Measurements from ENCODE around the gene SELENON.
"Not testable (repeated sequence)": the region's sequence is repeated elsewhere in the genome, so short reads cannot be mapped to it uniquely, and the experiment has no call there.

The SELENON gene

GRCh38 chr1:25832336-25833037, 32.5 kb downstream of the SELENON start:
- H3K4me3 ChIP-seq (ENCODE audit: low read depth, low read length), result no peak overlapping the region
- no peak for TF ChIP-seq CTCF (IDR thresholded peaks at IDR 0.05; ENCODE audit: borderline replicate concordance, insufficient read depth, low read depth, low read length)

GRCh38 chr1:25833158-25833557, 33.2 kb downstream of the SELENON start:
- no peak overlapping the region for H3K4me3 ChIP-seq (ENCODE audit: low read depth, low read length)

GRCh38 chr1:25834894-25835293, 34.9 kb downstream of the SELENON start:
- H3K4me3 ChIP-seq (ENCODE audit: low read depth, low read length), result no peak overlapping the region
- TF ChIP-seq CTCF (IDR thresholded peaks at IDR 0.05; ENCODE audit: borderline replicate concordance, insufficient read depth, low read depth, low read length), result no peak

More at GRCh38 chr1:25833158-25833557, 33.2 kb downstream of the SELENON start:
- no peak for TF ChIP-seq CTCF (IDR thresholded peaks at IDR 0.05; ENCODE audit: borderline replicate concordance, insufficient read depth, low read depth, low read length)

DNA sequence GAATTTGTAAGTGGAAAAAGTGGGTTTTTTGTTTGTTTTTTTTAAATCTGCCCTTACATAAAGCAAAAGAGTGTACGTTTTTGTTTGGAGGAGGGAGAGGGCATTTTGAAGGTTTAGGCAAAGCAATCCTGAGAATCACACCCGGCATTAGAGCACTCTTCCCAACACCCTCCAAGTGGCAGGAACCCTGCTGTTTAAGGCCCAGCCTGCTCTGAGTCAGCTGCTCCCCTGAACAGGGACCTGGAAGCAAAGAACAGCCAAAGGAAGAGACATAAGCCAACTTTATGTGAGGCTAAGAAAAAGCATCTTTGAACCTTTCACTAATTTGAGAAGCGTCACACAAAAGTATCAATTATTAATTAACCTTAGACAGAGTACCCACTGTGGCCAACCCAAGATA, 36.7 kb downstream of the SELENON start:
- no peak overlapping the region for H3K4me3 ChIP-seq (ENCODE audit: low read depth, low read length)
- TF ChIP-seq CTCF (IDR thresholded peaks at IDR 0.05; ENCODE audit: borderline replicate concordance, insufficient read depth, low read depth, low read length), result no peak

DNA sequence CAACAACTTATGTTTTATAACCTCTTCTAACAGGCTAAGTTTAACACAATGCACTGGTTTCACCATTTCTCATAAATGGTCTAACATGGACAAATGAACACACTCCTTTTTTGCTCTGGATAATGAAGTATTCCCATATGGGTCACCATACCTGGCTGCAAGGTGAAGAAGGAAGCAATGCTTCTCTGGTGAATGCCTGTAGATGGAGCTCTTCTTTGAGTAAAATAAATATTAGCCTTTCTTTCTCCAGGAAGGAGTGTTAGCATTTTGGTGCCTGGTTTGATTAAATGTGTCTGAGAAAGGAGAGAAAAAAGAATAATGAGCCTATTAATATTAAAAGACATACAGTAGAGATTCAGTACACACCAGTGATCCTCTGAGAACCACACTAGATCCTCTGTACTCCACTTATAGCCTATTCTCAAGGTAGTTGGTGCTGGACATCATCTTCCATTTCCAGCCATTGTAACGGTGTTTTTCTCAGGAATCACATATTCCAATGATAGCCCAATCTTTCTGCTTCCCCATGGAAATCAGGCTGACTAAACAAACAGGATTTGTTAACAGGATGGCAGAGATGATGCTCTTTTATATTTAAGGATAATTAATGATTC, 37.4 kb downstream of the SELENON start:
- no peak overlapping the region for H3K4me3 ChIP-seq (ENCODE audit: low read depth, low read length)
- TF ChIP-seq CTCF (IDR thresholded peaks at IDR 0.05; ENCODE audit: borderline replicate concordance, insufficient read depth, low read depth, low read length), result peak; percentile 35; the same call in 1 of the 2 replicates

DNA sequence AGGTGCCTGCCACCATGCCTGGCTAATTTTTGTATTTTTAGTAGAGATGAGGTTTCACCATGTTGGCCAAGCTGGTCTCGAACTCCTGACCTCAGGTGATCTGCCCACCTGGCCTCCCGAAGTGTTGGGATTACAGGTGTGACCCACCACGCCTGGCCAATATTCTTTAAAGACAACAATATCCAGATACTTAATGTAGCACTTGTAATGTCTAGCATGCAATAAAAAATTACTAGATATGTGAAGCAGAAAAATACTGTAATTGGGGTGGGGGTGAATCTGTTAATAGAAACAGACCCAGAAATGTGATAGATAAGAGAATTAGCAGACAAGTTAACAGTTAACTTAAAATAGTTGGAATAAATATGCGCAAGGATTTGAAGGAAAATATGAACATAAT, 39.8 kb downstream of the SELENON start:
- not testable (repeated sequence) for H3K4me3 ChIP-seq (ENCODE audit: low read depth, low read length)

- no peak overlapping the region for H3K4me3 ChIP-seq (ENCODE audit: low read depth, low read length)
- TF ChIP-seq CTCF (IDR thresholded peaks at IDR 0.05; ENCODE audit: borderline replicate concordance, insufficient read depth, low read depth, low read length), result no peak
These were observed 43.5 kb downstream of the SELENON start for GRCh38 chr1:25843483-25843882.
